Uterine smooth muscle cell (primary cell): Measurements from ENCODE around the gene UBE2QL1. TPM values are rescaled to one million over a fixed set of nuclear protein-coding genes. Genes with fewer than 3 reads are reported as not detected.

Experiments used
- total RNA-seq: library from RNA; depleted of rRNA; stranded (reverse); fragments of >200 nt; gene quantifications from 2 replicates; pipeline ENCODE4 v1.2.3, GENCODE V29; 2014

The UBE2QL1 gene, protein sequence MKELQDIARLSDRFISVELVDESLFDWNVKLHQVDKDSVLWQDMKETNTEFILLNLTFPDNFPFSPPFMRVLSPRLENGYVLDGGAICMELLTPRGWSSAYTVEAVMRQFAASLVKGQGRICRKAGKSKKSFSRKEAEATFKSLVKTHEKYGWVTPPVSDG
- 0.11 and 0.37 TPM in 2 replicates for total RNA-seq

DNA sequence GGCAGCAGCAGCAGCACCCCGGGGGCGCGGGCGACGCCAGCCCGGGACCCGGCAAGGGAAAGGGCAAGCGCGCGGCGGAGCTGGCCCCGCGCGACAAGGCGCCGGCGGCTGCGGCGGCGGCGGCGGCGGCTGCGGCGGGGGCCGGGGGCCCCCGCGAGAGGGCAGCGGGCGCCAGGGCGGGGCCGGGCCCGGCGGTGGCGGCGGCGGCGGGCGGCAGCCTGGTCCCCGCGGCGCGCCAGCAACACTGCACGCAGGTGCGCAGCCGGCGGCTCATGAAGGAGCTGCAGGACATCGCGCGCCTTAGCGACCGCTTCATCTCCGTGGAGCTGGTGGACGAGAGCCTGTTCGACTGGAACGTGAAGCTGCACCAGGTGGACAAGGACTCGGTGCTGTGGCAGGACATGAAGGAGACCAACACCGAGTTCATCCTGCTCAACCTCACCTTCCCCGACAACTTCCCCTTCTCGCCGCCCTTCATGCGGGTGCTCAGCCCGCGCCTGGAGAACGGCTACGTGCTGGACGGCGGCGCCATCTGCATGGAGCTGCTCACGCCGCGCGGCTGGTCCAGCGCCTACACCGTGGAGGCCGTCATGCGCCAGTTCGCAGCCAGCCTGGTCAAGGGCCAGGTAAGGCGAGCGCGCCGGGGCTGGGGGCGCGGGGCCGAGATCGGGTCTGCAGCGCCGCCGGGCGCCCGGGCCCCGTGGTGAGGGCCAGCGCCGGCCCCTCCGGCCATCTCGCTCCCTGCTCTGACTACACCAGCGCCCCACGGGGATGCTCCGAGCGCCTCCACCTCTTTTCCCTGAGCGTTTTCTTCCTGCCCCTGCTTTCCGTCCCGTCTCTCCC lies at the start of gene UBE2QL1:
TSS of gene UBE2QL1 (plus strand) at position 238 of the 843 bp plus-strand sequence. CDS start at position 273, 35 bp downstream.

Other genes starting within 250 kb of the UBE2QL1 start
- 13.3 and 17.7 TPM in 2 replicates for gene MED10, start 70.3 kb upstream of the UBE2QL1 start, total RNA-seq
- 55.5 and 65.2 TPM in 2 replicates for gene NSUN2, start 184.2 kb downstream of the UBE2QL1 start, total RNA-seq
- 13.6 and 16.3 TPM in 2 replicates for gene SRD5A1, start 184.6 kb downstream of the UBE2QL1 start, total RNA-seq